ENCODE data around the gene KCNH1. TPM values are rescaled to one million over a fixed set of nuclear protein-coding genes. Genes with fewer than 3 reads are reported as not detected.
A peak's percentile ranks its signal among the peaks of the same experiment; 100 is the strongest.

Gene KCNH1
- total RNA-seq, 1 donor from 2014 or later = 2.4 TPM

GRCh38 chr1:210698661-210699060 lies 435.3 kb downstream of the KCNH1 start:
- no peaks in the 10 kb centered on the region for H3K9me3 Mint-ChIP-seq
- H3K4me3 Mint-ChIP-seq = no peak overlapping the region
- TF ChIP-seq, protein P1, sequence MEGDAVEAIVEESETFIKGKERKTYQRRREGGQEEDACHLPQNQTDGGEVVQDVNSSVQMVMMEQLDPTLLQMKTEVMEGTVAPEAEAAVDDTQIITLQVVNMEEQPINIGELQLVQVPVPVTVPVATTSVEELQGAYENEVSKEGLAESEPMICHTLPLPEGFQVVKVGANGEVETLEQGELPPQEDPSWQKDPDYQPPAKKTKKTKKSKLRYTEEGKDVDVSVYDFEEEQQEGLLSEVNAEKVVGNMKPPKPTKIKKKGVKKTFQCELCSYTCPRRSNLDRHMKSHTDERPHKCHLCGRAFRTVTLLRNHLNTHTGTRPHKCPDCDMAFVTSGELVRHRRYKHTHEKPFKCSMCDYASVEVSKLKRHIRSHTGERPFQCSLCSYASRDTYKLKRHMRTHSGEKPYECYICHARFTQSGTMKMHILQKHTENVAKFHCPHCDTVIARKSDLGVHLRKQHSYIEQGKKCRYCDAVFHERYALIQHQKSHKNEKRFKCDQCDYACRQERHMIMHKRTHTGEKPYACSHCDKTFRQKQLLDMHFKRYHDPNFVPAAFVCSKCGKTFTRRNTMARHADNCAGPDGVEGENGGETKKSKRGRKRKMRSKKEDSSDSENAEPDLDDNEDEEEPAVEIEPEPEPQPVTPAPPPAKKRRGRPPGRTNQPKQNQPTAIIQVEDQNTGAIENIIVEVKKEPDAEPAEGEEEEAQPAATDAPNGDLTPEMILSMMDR (conservative IDR thresholded peaks at IDR 0.05) = no peak
- DNase-seq (ENCODE audit: extremely low spot score, unreplicated experiment) = no peak
- no peaks in the 10 kb centered on the region for H3K4me1 Mint-ChIP-seq (ENCODE audit: unreplicated experiment)
- H3K36me3 Mint-ChIP-seq = no peaks in the 10 kb centered on the region
- no peaks in the 10 kb centered on the region for H3K27me3 Mint-ChIP-seq
- no peak overlapping the region for H3K27ac Mint-ChIP-seq

- H3K9me3 Mint-ChIP-seq = no peaks in the 10 kb centered on the region
- TF ChIP-seq, protein P1 (conservative IDR thresholded peaks at IDR 0.05) = no peak
- H3K27ac Mint-ChIP-seq = no peak overlapping the region
- H3K4me3 Mint-ChIP-seq = no peak overlapping the region
- H3K27me3 Mint-ChIP-seq = no peaks in the 10 kb centered on the region
- no peaks in the 10 kb centered on the region for H3K36me3 Mint-ChIP-seq
- H3K4me1 Mint-ChIP-seq (ENCODE audit: unreplicated experiment) = no peaks in the 10 kb centered on the region
- DNase-seq (ENCODE audit: extremely low spot score, unreplicated experiment) = no peak
Measured at GRCh38 chr1:210697185-210697584, 436.8 kb downstream of the KCNH1 start.

- Mint-ChIP-seq H3K4me1 (ENCODE audit: unreplicated experiment) (no peaks in the 10 kb centered on the region), H3K36me3 (no peaks in the 10 kb centered on the region), H3K9me3 (no peaks in the 10 kb centered on the region), H3K27ac (no peak overlapping the region), H3K27me3 (no peaks in the 10 kb centered on the region), H3K4me3 (no peak overlapping the region)
- no peak for DNase-seq (ENCODE audit: extremely low spot score, unreplicated experiment)
- TF ChIP-seq, protein P1 (conservative IDR thresholded peaks at IDR 0.05) = no peak
Measured at GRCh38 chr1:210696709-210697108, 437.2 kb downstream of the KCNH1 start.

DNA sequence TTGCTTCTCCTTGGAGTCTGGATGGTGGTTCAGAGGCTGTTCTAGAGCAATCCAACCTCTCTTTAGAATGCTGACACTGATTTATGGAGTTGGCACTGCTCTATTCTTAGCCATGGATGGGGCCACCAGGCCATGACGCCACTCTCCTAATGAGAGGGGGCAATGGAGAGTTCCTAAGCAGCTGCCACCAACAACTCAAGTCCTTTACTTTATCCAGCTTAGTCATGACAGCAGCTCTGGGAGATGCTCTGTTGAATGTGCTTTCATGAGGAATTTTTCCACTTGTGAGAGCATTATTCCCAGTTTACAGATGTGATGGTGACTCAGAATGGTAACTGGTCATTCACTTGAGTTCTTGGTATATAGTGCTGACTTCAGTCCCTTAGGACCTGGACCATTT lies 438.9 kb downstream of the KCNH1 start:
- Mint-ChIP-seq H3K4me1 (ENCODE audit: unreplicated experiment) (peaks cover 9% of the 10 kb centered on the region), H3K9me3 (no peaks in the 10 kb centered on the region), H3K4me3 (no peak overlapping the region), H3K27me3 (no peaks in the 10 kb centered on the region), H3K27ac (no peak overlapping the region), H3K36me3 (no peaks in the 10 kb centered on the region)
- no peak for DNase-seq (ENCODE audit: extremely low spot score, unreplicated experiment)
- TF ChIP-seq, protein P1 (conservative IDR thresholded peaks at IDR 0.05) = no peak

DNA sequence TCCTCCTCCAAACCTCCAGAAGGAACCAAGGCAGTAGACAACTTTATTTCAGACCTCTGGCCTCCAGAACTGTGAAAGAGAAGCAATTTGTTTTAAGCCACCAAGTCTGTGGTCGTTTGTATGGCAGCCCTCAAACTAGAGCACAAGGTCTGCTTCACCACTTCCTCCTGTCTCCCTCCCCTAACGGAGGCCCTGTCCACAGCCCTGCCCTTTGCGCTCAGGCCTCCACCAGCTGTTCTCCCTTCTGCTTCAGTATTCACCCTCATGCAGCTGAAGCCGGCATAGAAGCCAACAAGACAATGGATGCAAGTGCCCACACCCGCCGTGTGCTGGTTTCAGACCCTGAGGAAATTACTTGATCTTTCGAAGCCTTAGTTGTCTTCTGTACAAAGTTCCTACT lies 441.2 kb downstream of the KCNH1 start:
- no peaks in the 10 kb centered on the region for H3K9me3 Mint-ChIP-seq
- peaks cover 9% of the 10 kb centered on the region for H3K4me1 Mint-ChIP-seq (ENCODE audit: unreplicated experiment)
- no peak for DNase-seq (ENCODE audit: extremely low spot score, unreplicated experiment)
- H3K27ac Mint-ChIP-seq = no peak overlapping the region
- no peaks in the 10 kb centered on the region for H3K36me3 Mint-ChIP-seq
- no peaks in the 10 kb centered on the region for H3K27me3 Mint-ChIP-seq
- TF ChIP-seq, protein P1 (conservative IDR thresholded peaks at IDR 0.05) = no peak
- H3K4me3 Mint-ChIP-seq = no peak overlapping the region

DNA sequence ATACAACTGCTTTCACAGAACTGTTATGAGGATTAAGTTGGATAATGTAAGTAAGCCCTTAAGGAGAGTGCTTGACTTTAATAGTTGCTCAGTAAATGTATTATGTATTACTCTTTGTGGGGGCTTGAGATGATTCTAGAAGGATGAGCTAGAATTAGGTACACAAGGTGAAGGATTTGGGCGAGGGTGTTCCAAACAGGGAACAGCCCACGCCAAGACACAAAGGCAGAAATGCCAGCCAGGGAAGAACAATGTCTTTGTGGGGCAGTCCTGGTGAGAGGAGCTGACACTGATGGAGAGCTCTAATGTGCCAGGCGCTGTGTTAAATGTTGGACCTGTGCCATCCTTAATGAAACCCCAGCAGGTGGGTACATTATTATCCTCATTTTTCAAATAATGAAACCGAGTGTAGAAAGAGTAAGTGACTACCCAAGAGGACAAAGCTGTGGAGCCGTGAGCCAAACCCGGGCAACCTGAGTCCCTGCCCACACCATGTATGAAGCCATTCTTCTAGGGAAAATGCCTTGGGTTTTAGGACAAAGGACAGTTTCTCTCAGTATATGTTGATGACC lies 442.8 kb downstream of the KCNH1 start:
- Mint-ChIP-seq H3K27me3 (no peaks in the 10 kb centered on the region), H3K4me1 (ENCODE audit: unreplicated experiment) (peaks cover 9% of the 10 kb centered on the region), H3K27ac (peak overlapping the region; percentile 12), H3K4me3 (no peak overlapping the region), H3K9me3 (no peaks in the 10 kb centered on the region), H3K36me3 (no peaks in the 10 kb centered on the region)
- TF ChIP-seq, protein P1 (conservative IDR thresholded peaks at IDR 0.05) = no peak
- no peak for DNase-seq (ENCODE audit: extremely low spot score, unreplicated experiment)

All from type B pancreatic cell (in vitro differentiated cells).